ENCODE data around the gene RCAN3.
A peak's percentile ranks its signal among the peaks of the same experiment; 100 is the strongest.

RCAN3 gene

DNA sequence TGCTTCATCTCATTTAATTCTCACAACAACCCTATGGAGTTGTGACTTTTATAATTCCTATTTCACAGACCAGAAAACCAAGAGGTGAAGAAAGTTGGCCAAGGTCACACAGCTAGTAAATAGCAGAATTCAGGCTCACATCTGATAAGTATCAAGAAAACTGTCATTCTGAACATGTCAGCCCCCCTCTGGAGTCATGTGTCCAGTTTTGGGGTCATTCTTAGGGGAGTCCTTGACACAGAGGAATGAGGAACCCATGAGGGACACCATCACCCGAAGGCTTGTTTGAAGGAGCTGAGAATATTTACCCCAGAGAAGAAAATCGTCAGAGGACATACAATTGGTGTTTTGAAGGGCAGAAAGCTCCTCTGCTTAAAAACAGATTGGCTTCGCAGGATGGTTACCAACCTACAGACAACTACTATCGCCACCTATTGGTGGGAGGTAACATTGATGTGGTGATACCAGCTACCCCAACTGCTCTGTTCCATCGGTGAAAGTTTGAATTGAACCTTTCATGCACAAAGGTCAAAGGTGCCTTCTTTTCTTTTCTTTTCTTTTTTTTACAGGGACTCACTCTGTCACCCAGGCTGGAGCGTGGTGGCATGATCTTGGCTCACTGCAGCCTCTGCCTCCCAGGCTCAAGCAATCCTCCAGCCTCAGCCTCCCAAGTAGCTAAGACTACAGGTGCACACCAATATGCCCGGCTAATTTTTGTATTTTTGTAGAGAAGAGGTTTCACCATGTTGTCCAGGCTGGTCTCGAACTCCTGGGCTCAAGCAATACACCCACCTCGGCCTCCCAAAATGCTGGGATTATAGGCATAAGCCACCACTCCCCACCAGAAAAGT, 84.6 kb downstream of the RCAN3 start:
- DNase-seq, result peak; percentile 35

DNA sequence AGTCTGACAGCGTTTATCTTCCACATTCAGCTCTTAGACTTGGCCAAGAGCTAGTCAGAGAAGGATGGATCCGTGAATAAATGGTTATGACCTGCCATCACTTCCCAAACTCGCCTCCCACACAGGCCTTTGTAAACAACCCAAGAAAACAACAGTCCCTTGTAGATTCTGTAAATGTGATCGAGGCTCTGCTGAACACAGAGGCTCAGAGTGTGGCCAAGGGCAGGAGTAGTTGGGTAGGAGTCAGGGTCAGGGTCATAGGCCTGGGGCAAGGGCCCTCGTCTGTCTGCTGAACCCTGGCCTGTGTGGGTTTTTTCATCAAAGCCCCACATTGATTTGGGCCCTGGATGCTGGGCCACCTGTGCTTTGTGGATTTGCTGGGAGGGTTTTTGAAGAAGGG, 85.9 kb downstream of the RCAN3 start:
- no peak for DNase-seq

DNA sequence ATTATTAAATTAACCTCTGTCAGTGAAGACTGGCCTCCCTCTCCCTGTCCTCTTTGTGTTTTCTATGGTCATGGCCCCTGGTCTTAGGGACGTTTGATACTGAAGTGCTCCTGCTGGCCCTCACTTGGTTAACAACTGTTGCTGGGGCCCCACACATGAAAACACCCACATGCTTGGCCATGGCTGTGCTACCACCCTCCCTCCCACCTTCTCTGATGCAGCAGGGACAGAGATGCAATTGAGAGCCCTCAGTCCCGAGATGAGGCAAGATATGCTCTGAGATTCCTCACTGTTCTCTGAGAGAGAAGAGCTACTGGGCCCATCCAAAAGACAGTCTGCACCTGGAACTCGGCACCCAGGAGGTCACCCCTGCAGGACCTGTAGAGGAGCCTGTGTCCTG, 86.6 kb downstream of the RCAN3 start:
- DNase-seq, result no peak

Measured in NCI-H226 (cell line).